Tibial artery (tissue), 4 donors: Measurements from ENCODE around the gene TAF1B.

Experiments used
- DNase-seq, 2 donors: peaks; one replicate each; pipeline ENCODE4 v3.0.0-alpha.2; 2019
- H3K27ac ChIP-seq, 2 donors: fragments of 200-600 bp; sonication (generic) in 1 of 2; 1 replicate in 1 of 2; 2 replicates in 1 of 2; pipeline ENCODE4 v1.5.1; 2018 to 2019; ENCODE audit warnings: mild to moderate bottlenecking in 1 of 2
- H3K27me3 ChIP-seq, 2 donors: fragments of 200-600 bp; sonication (generic) in 1 of 2; one replicate each; pipeline versions ENCODE4 v1.5.1 to v1.6.0; 2016 to 2019
- H3K36me3 ChIP-seq, 3 donors: fragments of 200-600 bp; sonication (generic) in 2 of 3; one replicate each; pipeline ENCODE4 v1.5.1; 2016 to 2019; ENCODE audit warnings: mild to moderate bottlenecking in 2 of 3
- H3K4me1 ChIP-seq, 4 donors: fragments of 200-600 bp; sonication (generic) in 2 of 4; 1 replicate in 3 of 4; 2 replicates in 1 of 4; pipeline ENCODE4 v1.5.1; 2016 to 2019
- H3K4me3 ChIP-seq, 2 donors: fragments of 200-600 bp; sonication (generic) in 1 of 2; 1 replicate in 1 of 2; 2 replicates in 1 of 2; pipeline ENCODE4 v1.5.1; 2018 to 2019; ENCODE audit warnings: mild to moderate bottlenecking in 2 of 2
- H3K9me3 ChIP-seq, 3 donors: fragments of 200-600 bp; sonication (generic) in 1 of 3; one replicate each; pipeline ENCODE4 v1.5.1; 2016 to 2019
- CTCF ChIP-seq, 2 experiments: fragments of 200-600 bp in 1 of 2; fragments of 450-650 bp in 1 of 2; IDR thresholded peaks; one replicate each; pipeline ENCODE4 v1.5.1; 2017 to 2019; ENCODE audit warnings: antibody characterized with exemption in 2 of 2, mild to moderate bottlenecking in 1 of 2, moderate library complexity in 1 of 2
- intact Hi-C: fragments of 100-400 bp; cut with DNase I; formaldehyde crosslinking; loops from one replicate; pipeline ENCODE4 v1.15.0; 2023; ENCODE audit warnings: low total_unique reads

The TAF1B gene

GRCh38 chr2:9946818-9947217 lies 103.5 kb downstream of the TAF1B start:
- TF ChIP-seq CTCF (IDR thresholded peaks at IDR 0.05) = no peak

GRCh38 chr2:9948721-9949120 lies 105.4 kb downstream of the TAF1B start:
- Histone ChIP-seq H3K27me3 (peaks cover 0 to 10% of the 10 kb centered on the region in 2 donors), H3K36me3 (no peaks in the 10 kb centered on the region), H3K4me1 (peaks cover 0 to 16% (median 9%) of the 10 kb centered on the region in 4 donors), H3K9me3 (no peaks in the 10 kb centered on the region), H3K27ac (no peak overlapping the region), H3K4me3 (no peak overlapping the region)
- DNase-seq = no peak
- TF ChIP-seq CTCF (IDR thresholded peaks at IDR 0.05) = no peak
- intact Hi-C loops = loop anchor here (10.0 kb wide), 1 partner anchor 134 kb away; no protein-coding TSS in a partner anchor

More at GRCh38 chr2:9946818-9947217, 103.5 kb downstream of the TAF1B start:
- Histone ChIP-seq H3K36me3 (no peaks in the 10 kb centered on the region), H3K9me3 (no peaks in the 10 kb centered on the region), H3K27me3 (peaks cover 0 to 10% of the 10 kb centered on the region in 2 donors), H3K4me1 (peaks cover 0 to 11% (median 4%) of the 10 kb centered on the region in 4 donors), H3K4me3 (no peak overlapping the region), H3K27ac (no peak overlapping the region)
- DNase-seq = no peak
- intact Hi-C loops = loop anchor here (10.0 kb wide), 1 partner anchor 132 kb away; no protein-coding TSS in a partner anchor

- Histone ChIP-seq H3K4me3 (no peak overlapping the region), H3K9me3 (no peaks in the 10 kb centered on the region), H3K4me1 (peaks cover 0 to 16% (median 9%) of the 10 kb centered on the region in 4 donors), H3K36me3 (no peaks in the 10 kb centered on the region), H3K27me3 (peaks cover 0 to 6% of the 10 kb centered on the region in 2 donors), H3K27ac (no peak overlapping the region)
- no peak for TF ChIP-seq CTCF (IDR thresholded peaks at IDR 0.05)
- no peak for DNase-seq
- intact Hi-C loops = loop anchor here (10.0 kb wide), 1 partner anchor 135 kb away; no protein-coding TSS in a partner anchor
Observed at GRCh38 chr2:9949239-9949991, 106.1 kb downstream of the TAF1B start.

GRCh38 chr2:9949992-9950520 lies 106.8 kb downstream of the TAF1B start:
- intact Hi-C loops = loop anchor here (10.0 kb wide), 2 partner anchors 105 to 135 kb away; partner anchors contain the start of gene TAF1B
- H3K4me1 ChIP-seq = peaks cover 0 to 16% (median 9%) of the 10 kb centered on the region in 4 donors
- DNase-seq = no peak
- no peaks in the 10 kb centered on the region for H3K9me3 ChIP-seq
- H3K36me3 ChIP-seq = no peaks in the 10 kb centered on the region
- no peak overlapping the region for H3K27ac ChIP-seq
- TF ChIP-seq CTCF (IDR thresholded peaks at IDR 0.05) = no peak
- H3K4me3 ChIP-seq = no peak overlapping the region
- H3K27me3 ChIP-seq = no peaks in the 10 kb centered on the region

GRCh38 chr2:9950521-9951271 lies 107.4 kb downstream of the TAF1B start:
- TF ChIP-seq CTCF (IDR thresholded peaks at IDR 0.05) = peak in 1 of 2 experiments; percentile 8
- Histone ChIP-seq H3K36me3 (no peaks in the 10 kb centered on the region), H3K27ac (peak overlapping the region in 1 of 2 donors; percentile 23), H3K9me3 (no peaks in the 10 kb centered on the region), H3K27me3 (no peaks in the 10 kb centered on the region), H3K4me3 (peak overlapping the region; percentile 64 to 68), H3K4me1 (peaks cover 0 to 16% (median 9%) of the 10 kb centered on the region in 4 donors)
- intact Hi-C loops = loop anchor here (10.0 kb wide), 1 partner anchor 106 kb away; the partner anchor contains the start of gene TAF1B
- no peak for DNase-seq
